ENCODE measurements around the gene MYO15B. TPM values are rescaled to one million over a fixed set of nuclear protein-coding genes. Genes with fewer than 3 reads are reported as not detected.

The MYO15B gene
- total RNA-seq, 1 experiment from 2014 or later = 30.3 TPM

- no peaks in the 10 kb centered on the region for H3K27me3 ChIP-seq (ENCODE audit: insufficient read depth, low read length)
- ChIA-PET CTCF (no interaction called here), POLR2A (no interaction called here), RAD21 (ENCODE audit: low non-redundant PET in 1 of 2, low total read pairs in 2 of 2, uncharacterized antibody in 2 of 2, unreplicated experiment in 2 of 2) (interaction anchor here in 1 of 2 experiments (0.6 kb wide), 1 partner anchor 29 kb away, joined by 3 read pairs; no protein-coding TSS in a partner anchor)
- H3K4me1 ChIP-seq (ENCODE audit: control insufficient read depth in 1 of 2, insufficient read depth in 2 of 2, low read length in 2 of 2) = peaks cover 60 to 62% of the 10 kb centered on the region in 2 experiments
- DNase-seq (ENCODE audit: low read depth, low spot score) (no peak), ATAC-seq (no peak)
- TF ChIP-seq, protein P1, sequence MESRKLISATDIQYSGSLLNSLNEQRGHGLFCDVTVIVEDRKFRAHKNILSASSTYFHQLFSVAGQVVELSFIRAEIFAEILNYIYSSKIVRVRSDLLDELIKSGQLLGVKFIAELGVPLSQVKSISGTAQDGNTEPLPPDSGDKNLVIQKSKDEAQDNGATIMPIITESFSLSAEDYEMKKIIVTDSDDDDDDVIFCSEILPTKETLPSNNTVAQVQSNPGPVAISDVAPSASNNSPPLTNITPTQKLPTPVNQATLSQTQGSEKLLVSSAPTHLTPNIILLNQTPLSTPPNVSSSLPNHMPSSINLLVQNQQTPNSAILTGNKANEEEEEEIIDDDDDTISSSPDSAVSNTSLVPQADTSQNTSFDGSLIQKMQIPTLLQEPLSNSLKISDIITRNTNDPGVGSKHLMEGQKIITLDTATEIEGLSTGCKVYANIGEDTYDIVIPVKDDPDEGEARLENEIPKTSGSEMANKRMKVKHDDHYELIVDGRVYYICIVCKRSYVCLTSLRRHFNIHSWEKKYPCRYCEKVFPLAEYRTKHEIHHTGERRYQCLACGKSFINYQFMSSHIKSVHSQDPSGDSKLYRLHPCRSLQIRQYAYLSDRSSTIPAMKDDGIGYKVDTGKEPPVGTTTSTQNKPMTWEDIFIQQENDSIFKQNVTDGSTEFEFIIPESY (IDR thresholded peaks at IDR 0.05; ENCODE audit: extremely low read depth, insufficient replicate concordance, low read length) = no peak
- TF ChIP-seq CEBPB (IDR thresholded peaks at IDR 0.05; ENCODE audit: low read depth) = no peak
- no peak for TF ChIP-seq CBX3 (IDR thresholded peaks at IDR 0.05; ENCODE audit: low read depth)
- TF ChIP-seq CTCF (IDR thresholded peaks at IDR 0.05 in 2 of 3, conservative IDR thresholded peaks at IDR 0.05 in 1 of 3; ENCODE audit: borderline replicate concordance in 1 of 3, insufficient read depth in 1 of 3, low read depth in 2 of 3, low read length in 2 of 3) = no peak
- no peak for TF ChIP-seq SP1 (IDR thresholded peaks at IDR 0.05; ENCODE audit: low read depth)
- TF ChIP-seq, protein P2, sequence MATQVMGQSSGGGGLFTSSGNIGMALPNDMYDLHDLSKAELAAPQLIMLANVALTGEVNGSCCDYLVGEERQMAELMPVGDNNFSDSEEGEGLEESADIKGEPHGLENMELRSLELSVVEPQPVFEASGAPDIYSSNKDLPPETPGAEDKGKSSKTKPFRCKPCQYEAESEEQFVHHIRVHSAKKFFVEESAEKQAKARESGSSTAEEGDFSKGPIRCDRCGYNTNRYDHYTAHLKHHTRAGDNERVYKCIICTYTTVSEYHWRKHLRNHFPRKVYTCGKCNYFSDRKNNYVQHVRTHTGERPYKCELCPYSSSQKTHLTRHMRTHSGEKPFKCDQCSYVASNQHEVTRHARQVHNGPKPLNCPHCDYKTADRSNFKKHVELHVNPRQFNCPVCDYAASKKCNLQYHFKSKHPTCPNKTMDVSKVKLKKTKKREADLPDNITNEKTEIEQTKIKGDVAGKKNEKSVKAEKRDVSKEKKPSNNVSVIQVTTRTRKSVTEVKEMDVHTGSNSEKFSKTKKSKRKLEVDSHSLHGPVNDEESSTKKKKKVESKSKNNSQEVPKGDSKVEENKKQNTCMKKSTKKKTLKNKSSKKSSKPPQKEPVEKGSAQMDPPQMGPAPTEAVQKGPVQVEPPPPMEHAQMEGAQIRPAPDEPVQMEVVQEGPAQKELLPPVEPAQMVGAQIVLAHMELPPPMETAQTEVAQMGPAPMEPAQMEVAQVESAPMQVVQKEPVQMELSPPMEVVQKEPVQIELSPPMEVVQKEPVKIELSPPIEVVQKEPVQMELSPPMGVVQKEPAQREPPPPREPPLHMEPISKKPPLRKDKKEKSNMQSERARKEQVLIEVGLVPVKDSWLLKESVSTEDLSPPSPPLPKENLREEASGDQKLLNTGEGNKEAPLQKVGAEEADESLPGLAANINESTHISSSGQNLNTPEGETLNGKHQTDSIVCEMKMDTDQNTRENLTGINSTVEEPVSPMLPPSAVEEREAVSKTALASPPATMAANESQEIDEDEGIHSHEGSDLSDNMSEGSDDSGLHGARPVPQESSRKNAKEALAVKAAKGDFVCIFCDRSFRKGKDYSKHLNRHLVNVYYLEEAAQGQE (IDR thresholded peaks at IDR 0.05; ENCODE audit: low read depth) = no peak
- TF ChIP-seq EZH2phosphoT487 (IDR thresholded peaks at IDR 0.05; ENCODE audit: borderline replicate concordance) = no peak
- TF ChIP-seq YY1 (IDR thresholded peaks at IDR 0.05; ENCODE audit: extremely low read depth, insufficient replicate concordance, low read depth, low read length) = no peak
- TF ChIP-seq FOSL1 (IDR thresholded peaks at IDR 0.05; ENCODE audit: low read depth) = no peak
- no peak for TF ChIP-seq ZNF274 (IDR thresholded peaks at IDR 0.05; ENCODE audit: low read depth, low read length)
- TF ChIP-seq ELF1 (IDR thresholded peaks at IDR 0.05; ENCODE audit: borderline replicate concordance, low read depth) = no peak
- no peak for TF ChIP-seq RAD21 (IDR thresholded peaks at IDR 0.05; ENCODE audit: low read depth)
- no peak for TF ChIP-seq ZFX (IDR thresholded peaks at IDR 0.05)
- H3K9ac ChIP-seq (ENCODE audit: low read length) = no peak overlapping the region
- no peak overlapping the region for H2AFZ ChIP-seq (ENCODE audit: low read depth, low read length, poor library complexity, severe bottlenecking)
- no peak overlapping the region for H3K4me3 ChIP-seq (replicated peaks in 1 of 2; ENCODE audit: low read depth in 1 of 2, low read length in 2 of 2)
- H3K9me2 ChIP-seq (ENCODE audit: insufficient read depth) = no peaks in the 10 kb centered on the region
- no peaks in the 10 kb centered on the region for H3K9me3 ChIP-seq (ENCODE audit: control insufficient read depth in 1 of 2, insufficient read depth in 1 of 2, low read depth in 1 of 2, low read length in 2 of 2)
- no peaks in the 10 kb centered on the region for H4K20me1 ChIP-seq (ENCODE audit: insufficient read depth)
- peaks cover 29% of the 10 kb centered on the region; the same call in 1 of the 2 replicates for H3K79me2 ChIP-seq (ENCODE audit: insufficient read depth, low read length)
- H3K27ac ChIP-seq (ENCODE audit: low read depth, low read length) = no peak overlapping the region; the same call in 1 of the 2 replicates
- H3K36me3 ChIP-seq (ENCODE audit: control insufficient read depth in 1 of 2, insufficient read depth in 2 of 2, low read length in 2 of 2) = peaks cover 0 to 4% of the 10 kb centered on the region in 2 experiments; a peak in 1 of 4 replicates
- no TSS peak for BruUV-seq (replicated peaks)
- H3K4me2 ChIP-seq (ENCODE audit: low read length) = no peak overlapping the region
- intact Hi-C loops (cut with micrococcal nuclease) = no loop called here
Measured at GRCh38 chr17:75553295-75554110, 34.1 kb upstream of the MYO15B start.

All from HCT116 (cell line).